Nephron progenitor cell (in vitro differentiated cells): ENCODE measurements around the gene PSTPIP1.

Source experiments
- DNase-seq: peaks from one replicate; pipeline ENCODE4 v3.0.0; 2021
- H3K27ac Mint-ChIP-seq: 2 replicates; pipeline ENCODE4 v1.8.0; 2021; ENCODE audit warnings: mild to moderate bottlenecking, moderate library complexity, mixed read lengths
- H3K27me3 Mint-ChIP-seq: 2 replicates; pipeline ENCODE4 v1.8.0; 2021; ENCODE audit warnings: mild to moderate bottlenecking, low read depth, mixed read lengths; ENCODE audit not compliant: poor library complexity
- H3K36me3 Mint-ChIP-seq: 2 replicates; pipeline ENCODE4 v1.8.0; 2021; ENCODE audit warnings: low read depth, mixed read lengths
- H3K4me1 Mint-ChIP-seq: 2 replicates; pipeline ENCODE4 v1.8.0; 2021; ENCODE audit warnings: mixed read lengths
- H3K4me3 Mint-ChIP-seq: 2 replicates; pipeline ENCODE4 v1.8.0; 2021; ENCODE audit warnings: mild to moderate bottlenecking, moderate library complexity, mixed read lengths
- H3K9me3 Mint-ChIP-seq: 2 replicates; pipeline ENCODE4 v1.8.0; 2021; ENCODE audit warnings: mild to moderate bottlenecking, moderate library complexity, mixed read lengths
- CTCF ChIP-seq: fragments of 200-600 bp; sonication (generic); IDR thresholded peaks from 2 replicates; pipeline ENCODE4 v1.5.0; 2021; ENCODE audit warnings: antibody characterized with exemption

PSTPIP1 gene

GRCh38 chr15:77057685-77058084, 62.8 kb downstream of the PSTPIP1 start:
- no peak for DNase-seq
- H3K27ac Mint-ChIP-seq, result no peak overlapping the region
- peaks cover 48% of the 10 kb centered on the region for H3K4me1 Mint-ChIP-seq
- H3K27me3 Mint-ChIP-seq, result no peaks in the 10 kb centered on the region
- no peak for TF ChIP-seq CTCF
- H3K4me3 Mint-ChIP-seq, result no peak overlapping the region
- H3K36me3 Mint-ChIP-seq, result peaks cover 17% of the 10 kb centered on the region
- H3K9me3 Mint-ChIP-seq, result no peaks in the 10 kb centered on the region

- no peaks in the 10 kb centered on the region for H3K27me3 Mint-ChIP-seq
- peaks cover 54% of the 10 kb centered on the region for H3K4me1 Mint-ChIP-seq
- H3K36me3 Mint-ChIP-seq, result peaks cover 15% of the 10 kb centered on the region
- no peak overlapping the region for H3K4me3 Mint-ChIP-seq
- DNase-seq, result no peak
- peak overlapping the region; percentile 57 for H3K27ac Mint-ChIP-seq
- H3K9me3 Mint-ChIP-seq, result no peaks in the 10 kb centered on the region
- TF ChIP-seq CTCF, result no peak
Measured at GRCh38 chr15:77058468-77058867, 63.5 kb downstream of the PSTPIP1 start.

GRCh38 chr15:77059786-77060361, 64.9 kb downstream of the PSTPIP1 start:
- Mint-ChIP-seq H3K9me3 (no peaks in the 10 kb centered on the region), H3K4me1 (peaks cover 68% of the 10 kb centered on the region), H3K27ac (peak overlapping the region; percentile 33)

GRCh38 chr15:77060546-77060945, 65.6 kb downstream of the PSTPIP1 start:
- Mint-ChIP-seq H3K27ac (peak overlapping the region; percentile 4), H3K4me1 (peaks cover 72% of the 10 kb centered on the region), H3K36me3 (peaks cover 5% of the 10 kb centered on the region), H3K27me3 (no peaks in the 10 kb centered on the region), H3K9me3 (no peaks in the 10 kb centered on the region), H3K4me3 (peak overlapping the region; percentile 2)
- TF ChIP-seq CTCF, result no peak
- no peak for DNase-seq

More at GRCh38 chr15:77059786-77060361, 64.9 kb downstream of the PSTPIP1 start:
- H3K36me3 Mint-ChIP-seq, result peaks cover 9% of the 10 kb centered on the region
- no peak for DNase-seq
- no peaks in the 10 kb centered on the region for H3K27me3 Mint-ChIP-seq
- TF ChIP-seq CTCF, result no peak
- H3K4me3 Mint-ChIP-seq, result peak overlapping the region; percentile 9

- Mint-ChIP-seq H3K27ac (peak overlapping the region; percentile 72), H3K4me1 (peaks cover 84% of the 10 kb centered on the region), H3K4me3 (no peak overlapping the region), H3K36me3 (peaks cover 21% of the 10 kb centered on the region), H3K9me3 (peaks cover 3% of the 10 kb centered on the region), H3K27me3 (no peaks in the 10 kb centered on the region)
- no peak for DNase-seq
- TF ChIP-seq CTCF, result no peak
Measured at GRCh38 chr15:77063249-77063648, 68.3 kb downstream of the PSTPIP1 start.

- peaks cover 85% of the 10 kb centered on the region for H3K4me1 Mint-ChIP-seq
- peaks cover 27% of the 10 kb centered on the region for H3K36me3 Mint-ChIP-seq
- no peaks in the 10 kb centered on the region for H3K27me3 Mint-ChIP-seq
- peak overlapping the region; percentile 50 for H3K27ac Mint-ChIP-seq
- DNase-seq, result no peak
- no peak overlapping the region for H3K4me3 Mint-ChIP-seq
- TF ChIP-seq CTCF, result no peak
- peaks cover 3% of the 10 kb centered on the region for H3K9me3 Mint-ChIP-seq
Measured at GRCh38 chr15:77064063-77064462, 69.1 kb downstream of the PSTPIP1 start.
